ENCODE measurements around the gene XK. TPM values are rescaled to one million over a fixed set of nuclear protein-coding genes. Genes with fewer than 3 reads are reported as not detected.
"Not testable (repeated sequence)": the region's sequence is repeated elsewhere in the genome, so short reads cannot be mapped to it uniquely, and the experiment has no call there.

XK gene
- total RNA-seq, 1 donor from 2014 or later: 1.1 TPM

- H3K9me3 Mint-ChIP-seq (ENCODE audit: low read depth): peaks cover 24% of the 10 kb centered on the region
- TF ChIP-seq CTCF (IDR thresholded peaks at IDR 0.05; ENCODE audit: unreplicated experiment): no peak
- H3K4me1 Mint-ChIP-seq (ENCODE audit: low read depth): no peaks in the 10 kb centered on the region
- no peaks in the 10 kb centered on the region for H3K36me3 Mint-ChIP-seq (ENCODE audit: insufficient read depth)
- no peak overlapping the region for H3K27ac Mint-ChIP-seq
- no peak overlapping the region for H3K4me3 Mint-ChIP-seq (ENCODE audit: low read depth)
- H3K27me3 Mint-ChIP-seq: no peaks in the 10 kb centered on the region
- DNase-seq (ENCODE audit: low spot score, unreplicated experiment): no peak
These were observed 79.9 kb downstream of the XK start for GRCh38 chrX:37765507-37765906.

GRCh38 chrX:37767430-37767829, 81.8 kb downstream of the XK start:
- Mint-ChIP-seq H3K9me3 (ENCODE audit: low read depth) (peaks cover 23% of the 10 kb centered on the region), H3K4me3 (ENCODE audit: low read depth) (no peak overlapping the region), H3K36me3 (ENCODE audit: insufficient read depth) (no peaks in the 10 kb centered on the region), H3K27me3 (no peaks in the 10 kb centered on the region), H3K4me1 (ENCODE audit: low read depth) (no peaks in the 10 kb centered on the region), H3K27ac (no peak overlapping the region)
- TF ChIP-seq CTCF (IDR thresholded peaks at IDR 0.05; ENCODE audit: unreplicated experiment): no peak
- no peak for DNase-seq (ENCODE audit: low spot score, unreplicated experiment)

- DNase-seq (ENCODE audit: low spot score, unreplicated experiment); H3K36me3 Mint-ChIP-seq (ENCODE audit: insufficient read depth); H3K4me3 Mint-ChIP-seq (ENCODE audit: low read depth); H3K27me3 Mint-ChIP-seq; H3K27ac Mint-ChIP-seq; H3K4me1 Mint-ChIP-seq (ENCODE audit: low read depth): not testable (repeated sequence)
- H3K9me3 Mint-ChIP-seq (ENCODE audit: low read depth): peaks cover 23% of the 10 kb centered on the region
These were observed 83.3 kb downstream of the XK start for GRCh38 chrX:37768866-37769265.

GRCh38 chrX:37776283-37776986, 90.8 kb downstream of the XK start:
- peaks cover 3% of the 10 kb centered on the region for H3K4me1 Mint-ChIP-seq (ENCODE audit: low read depth)
- no peaks in the 10 kb centered on the region for H3K36me3 Mint-ChIP-seq (ENCODE audit: insufficient read depth)
- H3K9me3 Mint-ChIP-seq (ENCODE audit: low read depth): no peaks in the 10 kb centered on the region
- no peak overlapping the region for H3K27ac Mint-ChIP-seq
- TF ChIP-seq CTCF (IDR thresholded peaks at IDR 0.05; ENCODE audit: unreplicated experiment): no peak
- no peak overlapping the region for H3K4me3 Mint-ChIP-seq (ENCODE audit: low read depth)
- no peak for DNase-seq (ENCODE audit: low spot score, unreplicated experiment)
- no peaks in the 10 kb centered on the region for H3K27me3 Mint-ChIP-seq

GRCh38 chrX:37776987-37777325, 91.4 kb downstream of the XK start:
- Mint-ChIP-seq H3K36me3 (ENCODE audit: insufficient read depth) (no peaks in the 10 kb centered on the region), H3K4me3 (ENCODE audit: low read depth) (no peak overlapping the region), H3K4me1 (ENCODE audit: low read depth) (peaks cover 3% of the 10 kb centered on the region), H3K27me3 (no peaks in the 10 kb centered on the region), H3K27ac (no peak overlapping the region), H3K9me3 (ENCODE audit: low read depth) (peaks cover under 1% of the 10 kb centered on the region)
- TF ChIP-seq CTCF (IDR thresholded peaks at IDR 0.05; ENCODE audit: unreplicated experiment): no peak
- DNase-seq (ENCODE audit: low spot score, unreplicated experiment): no peak

GRCh38 chrX:37779857-37780256, 94.3 kb downstream of the XK start, which contains the start of gene CYBB:
CYBB (plus strand) TSS chrX:37780059; CDS start chrX:37780078, 19 bp downstream.
- no peak for TF ChIP-seq CTCF (IDR thresholded peaks at IDR 0.05; ENCODE audit: unreplicated experiment)
- DNase-seq (ENCODE audit: low spot score, unreplicated experiment): no peak
- Mint-ChIP-seq H3K27me3 (no peaks in the 10 kb centered on the region), H3K27ac (no peak within 1 kb of the TSS), H3K9me3 (ENCODE audit: low read depth) (peaks cover 8% of the 10 kb centered on the region), H3K36me3 (ENCODE audit: insufficient read depth) (no peaks in the 10 kb centered on the region), H3K4me3 (ENCODE audit: low read depth) (no peak within 1 kb of the TSS), H3K4me1 (ENCODE audit: low read depth) (peaks cover 3% of the 10 kb centered on the region)

Measured in progenitor cell of endocrine pancreas (in vitro differentiated cells).